GM21723 (cell line): ENCODE data around the gene DSC2.

Experiments used
- ATAC-seq: cut with Tn5 transposase; IDR thresholded peaks from one replicate; pipeline ENCODE4 v1.9.1; 2021; ENCODE audit warnings: mild to moderate bottlenecking, moderate library complexity; ENCODE audit not compliant: unreplicated experiment

Gene DSC2

DNA sequence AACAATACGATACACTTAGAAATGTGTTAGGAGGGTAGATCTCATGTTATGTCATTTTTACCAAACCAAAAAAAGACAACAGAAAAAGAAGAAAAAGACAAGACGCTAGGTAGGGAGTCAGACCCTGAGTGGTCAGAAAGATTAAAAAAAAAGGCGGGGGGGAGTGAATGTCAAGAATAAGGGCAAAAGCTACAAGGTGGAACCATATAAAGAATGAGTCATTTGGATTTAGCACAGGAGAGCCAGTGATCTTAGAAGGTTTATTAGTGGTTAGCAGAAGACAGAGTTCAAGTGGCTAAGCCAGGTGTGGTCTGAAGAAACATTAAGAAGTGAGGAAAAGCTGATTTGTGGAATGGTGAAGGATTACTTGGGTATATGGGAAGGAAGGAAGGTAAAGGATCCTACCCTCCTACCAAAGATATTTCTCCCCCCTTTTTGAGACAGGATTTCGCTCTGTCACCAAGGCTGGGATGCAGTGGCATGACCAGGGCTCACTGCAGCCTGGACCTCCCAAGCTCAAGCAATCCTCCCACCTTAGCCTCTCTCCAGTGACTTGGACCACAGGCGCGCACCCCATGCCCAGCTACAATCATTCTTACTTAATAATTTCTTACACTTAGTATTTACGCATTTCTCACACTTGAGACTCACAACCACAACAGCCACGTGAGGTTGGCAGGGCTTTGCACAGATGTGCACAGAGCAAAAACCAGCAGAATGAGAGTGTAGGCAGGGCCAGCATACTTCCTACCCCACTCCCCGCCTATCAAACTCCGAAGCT is 2.6 kb downstream of the DSC2 start:
- ATAC-seq = no peak

DNA sequence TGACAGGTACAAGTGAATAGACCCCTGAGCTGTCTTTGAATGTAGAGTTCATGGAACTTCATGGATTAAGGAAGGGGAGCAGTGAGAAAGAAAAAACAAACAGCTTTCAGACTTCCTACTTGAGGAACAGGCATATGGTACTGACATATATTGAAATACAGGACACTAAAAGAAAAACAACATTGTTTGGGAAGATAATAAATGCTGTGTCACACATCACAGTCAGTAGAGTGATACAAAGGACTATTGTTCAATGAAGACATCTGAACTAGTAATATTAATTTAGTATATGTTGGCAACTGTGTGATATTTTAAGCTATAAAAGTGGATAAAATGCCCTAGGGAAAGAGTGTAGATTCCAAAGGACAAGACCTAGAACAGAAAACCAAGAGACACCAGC is 3.3 kb downstream of the DSC2 start:
- ATAC-seq = no peak

DNA sequence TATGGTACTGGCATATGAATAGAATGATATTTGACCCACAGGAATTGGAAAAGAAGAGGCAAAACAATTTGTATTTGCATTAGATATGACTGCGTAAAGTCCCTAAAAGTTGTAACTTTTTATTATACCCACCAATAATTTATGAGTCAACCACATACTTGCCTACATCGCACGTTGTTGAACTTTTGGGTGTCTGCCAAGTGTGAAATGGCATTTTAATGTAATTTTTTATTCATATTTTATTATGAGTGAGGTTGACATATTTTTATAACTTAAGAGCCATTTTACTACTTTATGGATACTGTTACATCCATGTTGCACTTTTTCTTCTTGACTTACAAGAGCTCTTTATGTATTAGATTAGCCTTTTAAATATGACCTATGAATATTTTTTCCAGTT is 4.6 kb downstream of the DSC2 start:
- no peak for ATAC-seq

DNA sequence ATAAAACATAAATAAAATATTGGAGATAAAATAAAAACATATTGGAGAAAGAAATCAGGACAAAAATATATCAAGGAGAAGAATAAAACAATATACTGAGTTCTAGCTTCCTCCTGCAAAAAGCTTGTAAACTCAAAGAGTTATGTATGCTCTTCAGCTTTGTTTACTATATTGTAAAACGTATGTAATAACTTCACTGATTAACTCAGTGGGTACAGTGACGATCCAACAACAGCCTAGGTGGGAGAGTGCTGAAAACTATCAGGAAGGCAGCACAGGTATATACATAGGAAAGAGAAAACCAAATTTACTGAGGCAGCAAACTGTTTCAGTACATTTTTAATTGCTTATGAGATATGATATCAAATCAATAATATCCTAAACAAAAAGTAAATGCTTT is 8.3 kb downstream of the DSC2 start:
- no peak for ATAC-seq

DNA sequence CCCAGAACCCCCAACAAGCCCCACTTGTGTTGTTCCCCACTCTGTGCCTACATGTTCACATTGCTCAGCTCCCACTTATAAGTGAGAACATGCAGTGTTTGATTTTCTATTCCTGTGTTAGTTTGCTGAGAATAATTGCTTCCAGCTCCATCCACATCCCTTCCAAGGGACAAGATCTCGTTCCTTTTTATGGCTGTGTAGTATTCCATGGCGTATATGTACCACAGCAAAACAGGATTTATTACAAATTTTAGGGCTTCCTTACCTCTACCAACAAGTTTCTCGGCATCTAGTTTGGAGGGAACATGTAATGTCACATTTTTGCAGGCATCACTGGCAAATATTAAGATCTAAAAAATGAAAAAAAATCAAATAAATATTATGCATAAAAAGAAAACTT is 8.9 kb downstream of the DSC2 start:
- ATAC-seq = no peak

DNA sequence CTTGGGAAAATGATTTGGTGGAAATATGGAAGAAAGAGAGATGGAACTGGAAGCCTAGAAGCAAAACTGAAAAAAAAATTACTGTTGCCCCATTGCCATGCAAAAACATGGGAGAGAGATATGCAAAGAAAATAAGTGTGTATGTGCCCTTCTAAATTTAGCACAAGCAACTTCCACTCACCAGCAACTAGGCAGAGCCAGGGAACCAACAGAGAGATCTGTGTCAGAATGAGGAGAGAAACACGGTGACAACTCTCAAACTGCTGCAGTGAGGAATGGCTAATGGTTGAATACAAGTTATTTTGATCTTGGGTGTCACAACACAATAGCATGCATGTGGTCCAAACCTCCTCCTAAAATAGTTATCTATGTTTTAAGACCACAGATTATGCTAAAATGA is 10.9 kb downstream of the DSC2 start:
- no peak for ATAC-seq

DNA sequence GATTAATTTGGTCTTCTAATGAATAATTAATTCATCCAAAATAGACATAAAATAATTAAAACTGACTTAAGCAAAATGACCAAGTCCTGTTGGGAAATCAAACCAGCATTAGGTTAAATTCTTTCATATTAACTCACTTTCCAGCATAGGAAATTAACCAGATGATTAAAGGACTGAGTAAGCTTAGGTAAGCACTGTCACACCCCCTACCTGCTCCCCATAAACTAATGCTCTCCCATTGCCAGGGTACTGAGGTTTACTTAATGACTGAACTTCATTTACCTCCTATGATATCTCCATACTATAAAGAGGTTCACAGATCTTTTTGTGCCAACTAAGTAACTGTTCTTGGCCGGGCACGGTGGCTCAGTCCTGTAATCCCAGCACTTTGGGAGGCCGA is 13.7 kb downstream of the DSC2 start:
- ATAC-seq = no peak

DNA sequence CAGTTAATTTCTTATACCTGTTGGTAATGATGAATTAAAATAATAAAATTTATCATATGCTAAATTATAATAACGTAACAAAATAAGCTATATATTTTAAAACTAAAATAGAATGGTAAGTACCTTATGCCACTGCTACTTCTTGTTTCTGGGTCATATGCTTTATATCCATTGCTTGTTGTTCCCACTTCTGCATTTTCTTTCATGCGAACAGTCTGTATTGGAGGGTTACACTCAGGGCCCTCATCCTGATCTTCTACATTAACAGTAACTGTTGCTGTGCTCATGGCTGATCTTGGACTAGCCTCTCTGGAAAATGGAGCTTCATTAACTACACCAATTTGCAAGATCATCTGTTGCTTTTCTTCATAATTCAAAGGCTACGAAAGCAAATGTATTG is 22.2 kb downstream of the DSC2 start:
- no peak for ATAC-seq

DNA sequence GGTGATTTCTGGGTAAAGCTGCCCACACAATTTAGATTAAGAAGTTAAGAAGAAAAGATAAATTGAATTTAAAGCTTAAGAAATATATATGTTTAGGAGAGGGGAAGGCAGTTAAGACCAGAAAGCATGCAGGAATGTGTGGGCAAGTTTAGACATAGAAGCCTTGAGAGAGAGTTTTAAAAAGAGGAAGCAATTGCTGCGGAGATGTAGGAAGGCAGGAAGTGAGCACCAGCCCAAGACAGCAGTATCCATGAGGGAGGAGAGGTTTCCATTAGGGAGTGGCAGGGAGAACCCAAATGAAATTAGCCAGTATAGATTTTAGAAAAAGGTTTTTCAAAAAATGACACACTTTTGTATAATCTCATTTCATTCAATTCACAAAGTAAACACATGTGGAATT is 24.3 kb downstream of the DSC2 start:
- ATAC-seq = no peak

DNA sequence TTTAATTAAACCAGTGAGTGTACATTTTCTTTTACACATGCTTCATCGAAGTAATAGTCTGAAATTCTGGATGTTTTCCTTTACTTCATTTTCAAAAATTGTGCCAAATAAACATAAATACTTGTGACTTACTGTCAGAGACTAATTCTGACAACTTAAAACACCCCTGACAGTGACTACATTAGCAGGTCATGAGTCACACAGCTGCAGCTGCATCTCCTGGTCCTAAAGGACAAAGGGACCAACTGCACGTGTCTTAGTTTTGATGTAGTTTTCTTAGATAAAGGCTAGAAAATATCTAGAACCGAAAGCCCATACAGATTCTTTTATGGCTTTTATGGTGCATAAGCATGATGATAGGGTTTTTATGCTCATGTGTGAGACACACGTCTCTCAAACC is 30.0 kb downstream of the DSC2 start:
- no peak for ATAC-seq

DNA sequence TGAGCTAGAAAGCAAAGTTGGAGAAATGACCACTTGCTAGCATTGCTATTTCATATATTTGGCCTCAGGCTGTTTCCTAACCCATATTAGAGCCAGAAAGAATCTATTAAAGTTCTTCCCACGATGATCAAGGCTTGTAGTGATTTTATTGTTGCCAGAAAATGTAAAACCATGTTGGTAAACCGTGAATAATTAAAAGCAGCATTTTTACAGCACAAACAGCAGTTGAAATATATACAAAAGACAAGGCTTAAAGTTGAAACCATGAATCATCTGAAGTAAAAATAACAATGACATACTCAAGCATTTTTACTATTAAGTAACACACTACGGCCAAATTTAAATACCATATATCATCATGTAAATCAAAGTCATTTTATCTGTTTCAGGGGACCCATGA is 32.0 kb downstream of the DSC2 start:
- no peak for ATAC-seq

DNA sequence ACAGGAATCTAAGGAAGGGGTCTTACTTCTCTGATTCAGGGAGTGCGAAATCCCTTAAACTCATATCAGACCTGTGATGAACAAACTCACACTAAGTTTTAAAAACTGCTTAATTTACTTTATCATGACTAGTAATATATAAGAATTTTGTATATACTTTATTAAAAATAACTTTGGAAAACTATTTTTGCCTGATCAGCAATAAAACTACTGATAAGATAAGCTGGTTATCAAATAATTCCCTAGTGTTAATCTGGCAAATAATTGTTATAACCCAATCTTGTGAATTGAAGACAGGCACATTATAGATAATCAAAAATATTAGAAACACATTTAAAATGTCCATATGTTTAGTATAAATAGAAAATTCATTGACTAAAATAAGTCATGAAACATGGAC is 36.0 kb downstream of the DSC2 start:
- ATAC-seq = no peak

DNA sequence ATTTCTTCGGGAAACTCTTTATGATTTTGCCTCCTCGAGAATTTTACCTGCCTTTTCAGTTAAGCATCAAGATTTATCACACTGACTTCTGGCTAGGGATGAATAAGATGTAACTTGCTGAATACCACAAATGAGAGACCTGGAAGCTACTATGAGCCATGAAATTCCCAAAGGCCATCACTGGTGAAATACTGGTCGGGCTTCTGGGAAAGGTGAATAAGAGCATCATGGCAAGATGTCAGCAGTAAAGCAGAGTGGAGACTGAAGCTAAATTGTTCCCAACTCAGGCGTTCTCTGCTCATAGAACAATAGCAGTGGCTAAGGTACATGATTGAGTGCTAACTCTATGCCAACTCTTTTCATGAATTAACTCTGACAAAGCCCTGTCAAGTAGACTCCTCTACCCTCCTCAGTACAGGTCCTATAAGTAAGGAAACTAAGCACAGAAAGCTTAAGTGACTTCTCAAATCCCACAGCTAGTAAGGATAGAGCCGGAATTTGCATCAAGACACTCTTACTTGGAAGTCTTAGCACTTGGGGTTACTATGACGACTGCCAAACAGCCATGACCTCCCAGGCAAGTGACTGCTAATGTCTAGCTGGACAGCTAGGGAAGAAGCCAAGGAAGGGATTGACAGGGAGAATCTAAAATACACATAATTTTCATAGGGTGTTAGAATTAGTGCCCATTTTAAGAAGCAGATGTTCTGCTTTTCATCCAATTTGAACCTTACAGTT is 37.0 kb downstream of the DSC2 start:
- ATAC-seq = no peak

DNA sequence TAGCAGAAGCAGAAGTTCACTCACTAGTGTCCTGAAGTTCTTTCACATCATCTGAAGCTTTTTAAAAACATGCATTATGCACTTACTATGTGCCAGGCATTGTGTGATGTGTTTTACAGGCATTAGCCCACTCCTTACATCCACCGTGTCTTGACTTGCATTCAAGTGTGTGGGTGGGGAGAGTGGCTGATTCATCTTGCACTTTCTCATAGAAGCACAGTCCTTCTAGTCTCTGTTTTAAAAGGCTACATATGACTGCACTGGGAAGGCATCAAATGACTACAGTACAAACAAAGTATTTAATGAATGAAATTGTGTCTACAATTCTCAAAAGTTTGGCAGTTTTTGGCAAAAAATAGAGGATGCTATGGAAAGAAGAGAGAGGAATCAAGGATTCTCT is 38.1 kb downstream of the DSC2 start:
- ATAC-seq = peak; percentile 46

DNA sequence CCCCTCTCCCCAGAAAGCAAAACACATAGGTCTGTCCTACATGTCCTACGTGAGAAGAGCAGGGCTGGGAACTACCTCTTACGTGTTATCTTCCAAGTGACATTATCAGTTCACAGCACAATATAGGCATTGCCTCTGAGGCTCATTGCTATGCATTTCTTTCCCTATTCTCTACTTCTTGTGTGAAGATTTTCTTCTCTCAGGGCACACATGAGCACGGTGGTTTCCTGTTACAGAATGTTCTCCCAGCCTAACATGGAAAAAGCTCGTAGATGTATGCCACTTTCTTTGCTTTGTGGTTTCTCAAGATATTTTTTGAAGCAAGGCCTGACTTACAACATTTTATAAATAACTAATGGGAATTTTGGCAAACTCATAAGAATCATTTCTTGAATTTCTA is 40.3 kb downstream of the DSC2 start:
- ATAC-seq = no peak

DNA sequence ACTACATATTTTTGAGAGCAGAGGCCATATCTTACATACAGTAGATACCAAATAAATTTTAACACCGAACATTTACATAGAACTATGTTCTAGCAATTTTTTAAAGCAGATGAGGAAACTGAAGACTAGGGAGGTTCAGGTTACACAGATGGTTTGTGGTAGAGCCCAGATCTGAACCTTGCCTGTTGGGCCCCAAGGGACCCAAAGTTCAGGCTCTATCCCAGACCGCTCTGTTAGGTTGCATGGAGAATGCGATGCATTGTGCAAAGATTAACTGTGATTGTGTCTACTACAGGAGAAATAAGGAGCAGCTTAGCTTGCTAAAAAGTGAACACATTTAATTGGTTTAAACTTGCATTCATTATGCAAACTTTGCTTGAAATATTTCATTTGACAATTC is 43.3 kb downstream of the DSC2 start:
- ATAC-seq = no peak

DNA sequence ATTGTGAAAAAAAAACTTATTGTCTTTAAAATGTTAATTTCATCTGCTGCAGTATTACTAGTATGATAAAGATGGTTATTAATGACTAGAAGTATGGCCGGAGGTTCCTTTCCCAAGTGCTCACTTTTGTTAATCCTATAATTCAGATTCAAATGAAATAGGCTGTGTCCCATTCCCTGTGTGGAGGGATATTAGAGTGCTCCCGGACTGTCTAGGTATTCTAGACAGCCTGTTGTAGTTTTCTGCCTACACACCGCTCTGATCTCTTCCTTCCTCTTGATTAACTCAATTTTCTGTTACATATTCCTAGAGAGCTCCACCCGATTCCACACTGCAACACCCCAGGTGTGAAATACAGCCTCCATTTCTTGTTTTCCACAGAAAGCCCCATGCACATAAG is 44.3 kb downstream of the DSC2 start:
- ATAC-seq = no peak

DNA sequence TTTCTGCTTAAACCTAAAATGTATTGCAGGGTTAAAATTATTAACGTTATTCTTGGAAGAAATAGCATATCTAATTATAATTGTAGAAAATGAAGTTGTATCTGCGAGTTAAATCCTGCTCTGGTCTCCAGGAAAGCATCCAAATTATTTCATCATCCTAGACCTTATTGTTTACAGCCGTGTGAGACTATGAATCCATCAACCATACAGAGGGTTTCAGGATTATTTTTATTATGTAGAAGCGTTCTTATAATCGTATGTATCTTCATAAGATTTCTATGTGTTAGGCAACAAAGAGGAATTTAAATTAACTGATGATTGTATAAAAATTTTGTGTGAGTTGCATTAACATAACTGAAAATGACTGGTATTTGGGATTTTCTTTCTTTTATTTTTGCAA is 45.2 kb downstream of the DSC2 start:
- ATAC-seq = no peak

DNA sequence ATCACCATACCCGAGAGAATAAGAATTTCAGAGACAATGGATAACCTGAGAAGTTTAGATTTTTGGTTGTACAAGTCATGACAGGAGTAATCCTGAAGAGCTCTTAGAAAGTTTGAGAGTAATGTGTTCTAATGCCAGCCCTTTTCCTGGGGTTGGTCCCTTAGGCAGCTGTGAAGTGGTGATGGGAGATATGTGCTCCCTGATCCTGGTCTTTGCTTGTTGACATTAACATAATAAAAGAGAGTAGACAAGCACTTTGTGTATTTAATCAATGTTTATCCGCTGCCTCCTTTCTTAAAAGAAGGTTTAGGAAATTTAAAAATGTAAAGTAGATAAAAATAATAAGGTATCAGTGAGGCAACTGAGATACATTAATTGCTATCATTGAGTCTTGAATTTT is 45.9 kb downstream of the DSC2 start:
- ATAC-seq = no peak

DNA sequence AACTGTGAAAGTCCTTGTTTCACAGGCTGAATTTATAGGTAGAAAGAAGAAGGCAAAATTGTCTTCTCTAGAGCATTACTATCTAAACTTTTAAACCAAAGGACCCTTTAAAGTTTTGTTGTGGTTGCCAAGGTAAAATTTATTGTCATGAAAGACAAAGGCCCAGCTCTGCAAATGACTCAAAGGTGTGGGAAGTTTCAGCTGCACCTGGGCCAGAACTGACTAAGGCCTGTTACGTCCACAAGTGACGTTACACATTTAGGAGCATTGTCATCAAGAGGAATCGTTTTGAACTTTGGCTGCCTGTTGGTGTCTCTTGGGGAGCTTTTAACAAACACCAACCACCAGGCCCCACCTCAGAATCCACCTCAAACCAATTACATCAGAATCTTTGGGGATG is 51.6 kb downstream of the DSC2 start:
- no peak for ATAC-seq

DNA sequence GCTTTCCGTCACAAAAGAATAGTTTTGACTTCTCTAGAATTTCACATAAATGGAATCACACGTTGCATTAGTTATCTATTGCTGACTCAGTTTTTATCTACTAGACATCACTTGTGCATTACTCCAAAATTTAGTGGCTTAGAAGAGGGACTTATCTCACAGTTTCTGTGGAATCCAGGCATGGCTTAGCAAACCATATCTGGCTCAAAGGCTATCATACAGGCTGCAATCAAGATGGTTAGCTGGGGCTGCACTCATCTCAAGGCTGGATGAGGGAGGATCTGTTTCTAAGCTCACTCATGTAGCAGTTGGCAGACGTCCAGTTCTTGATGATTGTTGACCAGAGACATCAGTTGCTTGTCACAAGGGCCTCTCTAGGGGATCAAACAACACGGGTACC is 53.0 kb downstream of the DSC2 start:
- no peak for ATAC-seq

DNA sequence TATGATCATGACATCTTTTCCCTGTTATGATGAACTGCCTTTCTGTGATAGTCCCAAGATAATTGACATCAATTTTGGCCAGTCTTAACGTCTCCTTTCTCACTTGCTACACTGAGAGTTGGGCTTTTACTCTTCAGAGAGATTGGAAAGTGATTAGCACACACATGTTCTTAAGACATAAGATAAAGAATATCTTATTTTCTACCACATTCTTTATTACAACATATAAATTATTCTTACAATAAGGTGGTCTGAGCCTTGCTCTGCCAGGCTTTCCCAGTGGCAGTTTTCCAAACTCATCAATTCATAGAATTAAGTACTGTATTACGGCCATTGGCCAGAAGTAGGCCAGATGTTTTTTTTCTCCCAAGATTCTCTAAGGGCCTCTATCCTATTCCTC is 54.0 kb downstream of the DSC2 start:
- ATAC-seq = no peak

DNA sequence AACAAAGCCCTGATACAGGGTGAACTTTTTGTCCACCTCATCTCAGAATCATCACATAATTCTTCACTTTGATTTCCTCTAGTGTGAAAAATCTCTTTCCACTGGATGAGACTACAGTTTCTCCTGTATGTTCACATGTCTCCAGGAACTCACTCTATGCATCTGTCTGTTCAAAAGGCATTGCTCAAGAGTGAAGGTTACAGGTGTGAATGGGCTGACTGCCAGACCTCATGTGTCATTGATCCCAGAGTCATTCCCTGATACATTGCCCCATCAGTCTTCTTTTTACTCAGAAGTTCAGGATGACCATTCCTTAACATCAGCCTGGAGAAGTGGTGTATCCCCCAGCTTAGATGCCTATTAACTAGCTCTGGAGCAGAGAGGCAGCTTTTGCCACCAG is 55.3 kb downstream of the DSC2 start:
- no peak for ATAC-seq
